ENCODE measurements around the gene RYR2.
"Not testable (repeated sequence)": the region's sequence is repeated elsewhere in the genome, so short reads cannot be mapped to it uniquely, and the experiment has no call there.

RYR2 gene

GRCh38 chr1:237119091-237119490 lies 77.1 kb downstream of the RYR2 start:
- DNase-seq (ENCODE audit: low read depth, low spot score): no peak
- no peak for TF ChIP-seq CTCF (IDR thresholded peaks at IDR 0.05; ENCODE audit: low read depth, low read length)
- H3K4me3 ChIP-seq (ENCODE audit: low read depth, low read length): no peak overlapping the region
- in situ Hi-C loops (cut with HindIII; ENCODE audit: low sequenced_read_pairs): no loop called here

GRCh38 chr1:237120683-237121082 lies 78.7 kb downstream of the RYR2 start:
- in situ Hi-C loops (cut with HindIII; ENCODE audit: low sequenced_read_pairs): no loop called here
- H3K4me3 ChIP-seq (ENCODE audit: low read depth, low read length): no peak overlapping the region
- no peak for TF ChIP-seq CTCF (IDR thresholded peaks at IDR 0.05; ENCODE audit: low read depth, low read length)
- DNase-seq (ENCODE audit: low read depth, low spot score): no peak

GRCh38 chr1:237124856-237125462 lies 83.0 kb downstream of the RYR2 start:
- H3K4me3 ChIP-seq (ENCODE audit: low read depth, low read length): no peak overlapping the region
- no peak for DNase-seq (ENCODE audit: low read depth, low spot score)
- in situ Hi-C loops (cut with HindIII; ENCODE audit: low sequenced_read_pairs): no loop called here
- TF ChIP-seq CTCF (IDR thresholded peaks at IDR 0.05; ENCODE audit: low read depth, low read length): no peak

- no peak for DNase-seq (ENCODE audit: low read depth, low spot score)
- no peak overlapping the region for H3K4me3 ChIP-seq (ENCODE audit: low read depth, low read length)
- TF ChIP-seq CTCF (IDR thresholded peaks at IDR 0.05; ENCODE audit: low read depth, low read length): no peak
- in situ Hi-C loops (cut with HindIII; ENCODE audit: low sequenced_read_pairs): no loop called here
Observed at GRCh38 chr1:237126180-237126579, 84.2 kb downstream of the RYR2 start.

- in situ Hi-C loops (cut with HindIII; ENCODE audit: low sequenced_read_pairs); H3K4me3 ChIP-seq (ENCODE audit: low read depth, low read length); DNase-seq (ENCODE audit: low read depth, low spot score): not testable (repeated sequence)
Observed at GRCh38 chr1:237127301-237127700, 85.3 kb downstream of the RYR2 start.

- TF ChIP-seq CTCF (IDR thresholded peaks at IDR 0.05; ENCODE audit: low read depth, low read length): no peak
- DNase-seq (ENCODE audit: low read depth, low spot score): no peak
- no peak overlapping the region for H3K4me3 ChIP-seq (ENCODE audit: low read depth, low read length)
- in situ Hi-C loops (cut with HindIII; ENCODE audit: low sequenced_read_pairs): no loop called here
Observed at GRCh38 chr1:237133921-237134320, 91.9 kb downstream of the RYR2 start.

GRCh38 chr1:237134929-237135328 lies 92.9 kb downstream of the RYR2 start:
- DNase-seq (ENCODE audit: low read depth, low spot score): no peak
- in situ Hi-C loops (cut with HindIII; ENCODE audit: low sequenced_read_pairs): no loop called here
- no peak overlapping the region for H3K4me3 ChIP-seq (ENCODE audit: low read depth, low read length)
- TF ChIP-seq CTCF (IDR thresholded peaks at IDR 0.05; ENCODE audit: low read depth, low read length): no peak

All from astrocyte of the spinal cord (primary cell).